GM19324 (cell line): ENCODE results near the gene TEX44.
"Not testable (repeated sequence)": the region's sequence is repeated elsewhere in the genome, so short reads cannot be mapped to it uniquely, and the experiment has no call there.

Experiments
- ATAC-seq: cut with Tn5 transposase; IDR thresholded peaks from one replicate; pipeline ENCODE4 v1.9.1; 2021; ENCODE audit warnings: mild to moderate bottlenecking, moderate library complexity; ENCODE audit not compliant: unreplicated experiment, low FRiP score

Gene TEX44

GRCh38 chr2:231592636-231593145 is at the start of gene TEX44:
Gene TEX44 (plus strand): TSS chr2:231592864. CDS start chr2:231592952, 88 bp downstream.
- no peak for ATAC-seq

- ATAC-seq = peak; percentile 99
These were observed 47.4 kb upstream of the TEX44 start for GRCh38 chr2:231545105-231545902.

GRCh38 chr2:231546014-231546715 is 46.5 kb upstream of the TEX44 start:
- no peak for ATAC-seq

- ATAC-seq = no peak
These were observed 45.2 kb upstream of the TEX44 start for GRCh38 chr2:231547315-231548110.

- ATAC-seq = no peak
These were observed 43.9 kb upstream of the TEX44 start for GRCh38 chr2:231548752-231549151.

- ATAC-seq = no peak
These were observed 43.0 kb upstream of the TEX44 start for GRCh38 chr2:231549446-231550239.

GRCh38 chr2:231552752-231553151 is 39.9 kb upstream of the TEX44 start:
- ATAC-seq = no peak

- ATAC-seq = no peak
These were observed 38.3 kb upstream of the TEX44 start for GRCh38 chr2:231554327-231554726.

- no peak for ATAC-seq
These were observed 37.7 kb upstream of the TEX44 start for GRCh38 chr2:231554748-231555545.

GRCh38 chr2:231556496-231556895 is 36.2 kb upstream of the TEX44 start:
- ATAC-seq = not testable (repeated sequence)

- no peak for ATAC-seq
These were observed 35.7 kb upstream of the TEX44 start for GRCh38 chr2:231556981-231557380.

- no peak for ATAC-seq
These were observed 35.0 kb upstream of the TEX44 start for GRCh38 chr2:231557571-231558217.

- no peak for ATAC-seq
These were observed 29.2 kb upstream of the TEX44 start for GRCh38 chr2:231563378-231563961.

- ATAC-seq = no peak
These were observed 26.6 kb upstream of the TEX44 start for GRCh38 chr2:231565887-231566594.

GRCh38 chr2:231567159-231567558 is 25.5 kb upstream of the TEX44 start:
- no peak for ATAC-seq

- ATAC-seq = no peak
These were observed 24.4 kb upstream of the TEX44 start for GRCh38 chr2:231568098-231568784.

GRCh38 chr2:231568785-231569435 is 23.8 kb upstream of the TEX44 start:
- ATAC-seq = no peak
